Gastroesophageal sphincter (tissue), 3 donors: ENCODE measurements around the gene PLOD2.

ENCODE experiments used
- EP300 ChIP-seq: sonication (generic); formaldehyde crosslinking; IDR thresholded peaks from one replicate; pipeline ENCODE4 v1.6.1; 2017; ENCODE audit warnings: antibody characterized with exemption, mild to moderate bottlenecking
- POLR2A ChIP-seq, 2 donors: fragments of 450-650 bp; IDR thresholded peaks; one replicate each; pipeline ENCODE4 v1.6.1; 2017; ENCODE audit warnings: antibody characterized with exemption in 2 of 2, mild to moderate bottlenecking in 2 of 2, moderate library complexity in 1 of 2
- POLR2AphosphoS5 ChIP-seq: sonication (generic); formaldehyde crosslinking; IDR thresholded peaks from one replicate; pipeline ENCODE4 v1.6.1; 2017; ENCODE audit warnings: antibody characterized with exemption
- TF ChIP-seq, protein P1 (sequence below), 4 experiments: fragments of 200-600 bp in 2 of 4; fragments of 450-650 bp in 2 of 4; sonication (generic) in 1 of 4; IDR thresholded peaks; one replicate each; pipeline ENCODE4 v1.5.1; 2017 to 2019; ENCODE audit warnings: antibody characterized with exemption in 4 of 4, mild to moderate bottlenecking in 2 of 4, moderate library complexity in 2 of 4

DNA sequence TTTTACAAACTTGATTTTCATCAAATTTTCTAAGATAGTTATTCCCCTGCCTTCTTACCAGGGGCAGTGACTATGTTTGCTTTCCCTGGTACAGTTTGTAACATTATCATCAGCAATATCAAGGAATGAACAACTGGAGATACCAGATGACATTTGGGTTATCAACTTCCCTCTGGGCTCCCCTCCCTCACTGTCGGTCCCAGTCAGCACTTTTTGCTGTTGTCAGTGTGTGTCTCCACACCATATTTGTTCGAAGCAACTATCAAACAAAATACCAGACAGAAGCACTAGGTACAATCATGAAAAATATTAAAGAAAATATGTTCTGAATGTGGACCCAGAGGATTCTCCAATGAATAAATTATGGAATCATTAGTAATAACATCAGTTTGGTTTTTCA, 75.3 kb downstream of the PLOD2 start:
- TF ChIP-seq, protein P1, sequence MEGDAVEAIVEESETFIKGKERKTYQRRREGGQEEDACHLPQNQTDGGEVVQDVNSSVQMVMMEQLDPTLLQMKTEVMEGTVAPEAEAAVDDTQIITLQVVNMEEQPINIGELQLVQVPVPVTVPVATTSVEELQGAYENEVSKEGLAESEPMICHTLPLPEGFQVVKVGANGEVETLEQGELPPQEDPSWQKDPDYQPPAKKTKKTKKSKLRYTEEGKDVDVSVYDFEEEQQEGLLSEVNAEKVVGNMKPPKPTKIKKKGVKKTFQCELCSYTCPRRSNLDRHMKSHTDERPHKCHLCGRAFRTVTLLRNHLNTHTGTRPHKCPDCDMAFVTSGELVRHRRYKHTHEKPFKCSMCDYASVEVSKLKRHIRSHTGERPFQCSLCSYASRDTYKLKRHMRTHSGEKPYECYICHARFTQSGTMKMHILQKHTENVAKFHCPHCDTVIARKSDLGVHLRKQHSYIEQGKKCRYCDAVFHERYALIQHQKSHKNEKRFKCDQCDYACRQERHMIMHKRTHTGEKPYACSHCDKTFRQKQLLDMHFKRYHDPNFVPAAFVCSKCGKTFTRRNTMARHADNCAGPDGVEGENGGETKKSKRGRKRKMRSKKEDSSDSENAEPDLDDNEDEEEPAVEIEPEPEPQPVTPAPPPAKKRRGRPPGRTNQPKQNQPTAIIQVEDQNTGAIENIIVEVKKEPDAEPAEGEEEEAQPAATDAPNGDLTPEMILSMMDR (IDR thresholded peaks at IDR 0.05): no peak
- TF ChIP-seq POLR2A (IDR thresholded peaks at IDR 0.05) (no peak), POLR2AphosphoS5 (no peak), EP300 (no peak)
